Measurements from ENCODE around the gene PNKD.

Gene PNKD

GRCh38 chr2:218332920-218333645, 62.8 kb downstream of the PNKD start:
- Histone ChIP-seq H4K91ac (ENCODE audit: low read depth, low read length) (no peak overlapping the region), H3K36me3 (ENCODE audit: control insufficient read depth in 1 of 2, insufficient read depth in 2 of 2, low read length in 2 of 2) (no peaks in the 10 kb centered on the region), H2AK5ac (ENCODE audit: low read length) (no peak overlapping the region), H3K18ac (ENCODE audit: low read length) (no peak overlapping the region), H2BK12ac (ENCODE audit: low read length) (no peak overlapping the region), H4K8ac (ENCODE audit: low read depth, low read length) (no peak overlapping the region), H3K27ac (ENCODE audit: low read depth, low read length) (no peak overlapping the region), H2BK120ac (ENCODE audit: insufficient read depth, low read length, poor library complexity) (no peak overlapping the region), H3K9ac (ENCODE audit: low read length) (no peak overlapping the region), H4K12ac (ENCODE audit: low read depth, low read length) (no peak overlapping the region), H3K79me2 (ENCODE audit: control insufficient read depth, insufficient read depth, low read length, poor library complexity) (no peaks in the 10 kb centered on the region), H2BK5ac (ENCODE audit: low read depth, low read length, poor library complexity) (no peak overlapping the region), H3K14ac (ENCODE audit: low read length) (no peak overlapping the region), H3K4me2 (ENCODE audit: low read length) (no peak overlapping the region), H3K9me3 (ENCODE audit: insufficient read depth, low read depth, low read length) (no peaks in the 10 kb centered on the region), H3K4me3 (ENCODE audit: low read depth, low read length) (no peak overlapping the region), H3K79me1 (ENCODE audit: low read length) (no peaks in the 10 kb centered on the region), H2AFZ (ENCODE audit: insufficient read depth, low read length, poor library complexity) (no peak overlapping the region), H3K23ac (ENCODE audit: low read length) (no peak overlapping the region), H3K27me3 (ENCODE audit: insufficient read depth, low read length) (no peaks in the 10 kb centered on the region), H3K4me1 (ENCODE audit: control insufficient read depth in 1 of 2, insufficient read depth in 2 of 2, low read length in 2 of 2) (peaks cover 6 to 8% of the 10 kb centered on the region in 2 experiments), H3K4ac (ENCODE audit: low read depth, low read length) (no peak overlapping the region)
- WGBS (ENCODE audit: extremely low coverage, insufficient coverage, insufficient read length), result no CpG with 5 or more reads among the region's 16 CpGs
- peak in 1 of 2 donors; percentile 10 for DNase-seq

GRCh38 chr2:218334531-218334930, 64.2 kb downstream of the PNKD start:
- H3K4me1 ChIP-seq (ENCODE audit: control insufficient read depth in 1 of 2, insufficient read depth in 2 of 2, low read length in 2 of 2), result peaks cover under 1 to 4% of the 10 kb centered on the region in 2 experiments

GRCh38 chr2:218340656-218341055, 70.3 kb downstream of the PNKD start:
- H3K4me1 ChIP-seq (ENCODE audit: control insufficient read depth in 1 of 2, insufficient read depth in 2 of 2, low read length in 2 of 2), result peaks cover 0 to 3% of the 10 kb centered on the region in 2 experiments
- H4K12ac ChIP-seq (ENCODE audit: low read depth, low read length), result no peak overlapping the region
- no CpG with 5 or more reads among the region's 9 CpGs for WGBS (ENCODE audit: extremely low coverage, insufficient coverage, insufficient read length)
- H2BK12ac ChIP-seq (ENCODE audit: low read length), result no peak overlapping the region
- no peaks in the 10 kb centered on the region for H3K79me2 ChIP-seq (ENCODE audit: control insufficient read depth, insufficient read depth, low read length, poor library complexity)
- H3K23ac ChIP-seq (ENCODE audit: low read length), result no peak overlapping the region
- no peak overlapping the region for H2BK120ac ChIP-seq (ENCODE audit: insufficient read depth, low read length, poor library complexity)
- H3K79me1 ChIP-seq (ENCODE audit: low read length), result no peaks in the 10 kb centered on the region
- H3K18ac ChIP-seq (ENCODE audit: low read length), result no peak overlapping the region
- no peak overlapping the region for H3K27ac ChIP-seq (ENCODE audit: low read depth, low read length)
- H3K27me3 ChIP-seq (ENCODE audit: insufficient read depth, low read length), result no peaks in the 10 kb centered on the region
- H3K4ac ChIP-seq (ENCODE audit: low read depth, low read length), result no peak overlapping the region
- H3K4me2 ChIP-seq (ENCODE audit: low read length), result no peak overlapping the region
- no peaks in the 10 kb centered on the region for H3K9me3 ChIP-seq (ENCODE audit: insufficient read depth, low read depth, low read length)
- no peak overlapping the region for H3K4me3 ChIP-seq (ENCODE audit: low read depth, low read length)
- H4K91ac ChIP-seq (ENCODE audit: low read depth, low read length), result no peak overlapping the region
- H4K8ac ChIP-seq (ENCODE audit: low read depth, low read length), result no peak overlapping the region
- no peak overlapping the region for H2AFZ ChIP-seq (ENCODE audit: insufficient read depth, low read length, poor library complexity)
- H3K9ac ChIP-seq (ENCODE audit: low read length), result no peak overlapping the region
- H3K36me3 ChIP-seq (ENCODE audit: control insufficient read depth in 1 of 2, insufficient read depth in 2 of 2, low read length in 2 of 2), result peaks cover 5 to 9% of the 10 kb centered on the region in 2 experiments
- no peak overlapping the region for H2AK5ac ChIP-seq (ENCODE audit: low read length)
- no peak overlapping the region for H2BK5ac ChIP-seq (ENCODE audit: low read depth, low read length, poor library complexity)
- no peak for DNase-seq
- no peak overlapping the region for H3K14ac ChIP-seq (ENCODE audit: low read length)

More at GRCh38 chr2:218334531-218334930, 64.2 kb downstream of the PNKD start:
- no peak overlapping the region for H2AFZ ChIP-seq (ENCODE audit: insufficient read depth, low read length, poor library complexity)
- no peak overlapping the region for H3K27ac ChIP-seq (ENCODE audit: low read depth, low read length)
- no peak overlapping the region for H4K8ac ChIP-seq (ENCODE audit: low read depth, low read length)
- no peak overlapping the region for H3K4ac ChIP-seq (ENCODE audit: low read depth, low read length)
- no peaks in the 10 kb centered on the region for H3K9me3 ChIP-seq (ENCODE audit: insufficient read depth, low read depth, low read length)
- no peak overlapping the region for H3K23ac ChIP-seq (ENCODE audit: low read length)
- H3K79me2 ChIP-seq (ENCODE audit: control insufficient read depth, insufficient read depth, low read length, poor library complexity), result no peaks in the 10 kb centered on the region
- no peak overlapping the region for H2BK120ac ChIP-seq (ENCODE audit: insufficient read depth, low read length, poor library complexity)
- no peak overlapping the region for H2BK12ac ChIP-seq (ENCODE audit: low read length)
- no peaks in the 10 kb centered on the region for H3K27me3 ChIP-seq (ENCODE audit: insufficient read depth, low read length)
- WGBS (ENCODE audit: extremely low coverage, insufficient coverage, insufficient read length), result no CpG with 5 or more reads among the region's 3 CpGs
- no peak overlapping the region for H3K14ac ChIP-seq (ENCODE audit: low read length)
- no peak overlapping the region for H2BK5ac ChIP-seq (ENCODE audit: low read depth, low read length, poor library complexity)
- H3K18ac ChIP-seq (ENCODE audit: low read length), result no peak overlapping the region
- no peak overlapping the region for H3K9ac ChIP-seq (ENCODE audit: low read length)
- no peaks in the 10 kb centered on the region for H3K79me1 ChIP-seq (ENCODE audit: low read length)
- no peak overlapping the region for H3K4me2 ChIP-seq (ENCODE audit: low read length)
- H3K36me3 ChIP-seq (ENCODE audit: control insufficient read depth in 1 of 2, insufficient read depth in 2 of 2, low read length in 2 of 2), result no peaks in the 10 kb centered on the region
- no peak for DNase-seq
- no peak overlapping the region for H3K4me3 ChIP-seq (ENCODE audit: low read depth, low read length)
- no peak overlapping the region for H4K91ac ChIP-seq (ENCODE audit: low read depth, low read length)
- no peak overlapping the region for H2AK5ac ChIP-seq (ENCODE audit: low read length)
- no peak overlapping the region for H4K12ac ChIP-seq (ENCODE audit: low read depth, low read length)

GRCh38 chr2:218341381-218341780, 71.1 kb downstream of the PNKD start:
- Histone ChIP-seq H2AK5ac (ENCODE audit: low read length) (no peak overlapping the region), H3K4me2 (ENCODE audit: low read length) (no peak overlapping the region), H3K79me2 (ENCODE audit: control insufficient read depth, insufficient read depth, low read length, poor library complexity) (no peaks in the 10 kb centered on the region), H2AFZ (ENCODE audit: insufficient read depth, low read length, poor library complexity) (no peak overlapping the region), H4K12ac (ENCODE audit: low read depth, low read length) (no peak overlapping the region), H3K27ac (ENCODE audit: low read depth, low read length) (no peak overlapping the region), H3K4me3 (ENCODE audit: low read depth, low read length) (no peak overlapping the region), H2BK5ac (ENCODE audit: low read depth, low read length, poor library complexity) (no peak overlapping the region), H3K27me3 (ENCODE audit: insufficient read depth, low read length) (no peaks in the 10 kb centered on the region), H3K23ac (ENCODE audit: low read length) (no peak overlapping the region), H3K79me1 (ENCODE audit: low read length) (no peaks in the 10 kb centered on the region), H4K91ac (ENCODE audit: low read depth, low read length) (no peak overlapping the region), H3K4me1 (ENCODE audit: control insufficient read depth in 1 of 2, insufficient read depth in 2 of 2, low read length in 2 of 2) (peaks cover 0 to 3% of the 10 kb centered on the region in 2 experiments), H3K18ac (ENCODE audit: low read length) (no peak overlapping the region), H3K9me3 (ENCODE audit: insufficient read depth, low read depth, low read length) (no peaks in the 10 kb centered on the region), H3K4ac (ENCODE audit: low read depth, low read length) (no peak overlapping the region), H4K8ac (ENCODE audit: low read depth, low read length) (no peak overlapping the region), H3K9ac (ENCODE audit: low read length) (no peak overlapping the region), H3K36me3 (ENCODE audit: control insufficient read depth in 1 of 2, insufficient read depth in 2 of 2, low read length in 2 of 2) (peaks cover 7 to 9% of the 10 kb centered on the region in 2 experiments), H3K14ac (ENCODE audit: low read length) (no peak overlapping the region), H2BK12ac (ENCODE audit: low read length) (no peak overlapping the region), H2BK120ac (ENCODE audit: insufficient read depth, low read length, poor library complexity) (no peak overlapping the region)
- no peak for DNase-seq
- no CpG with 5 or more reads among the region's 8 CpGs for WGBS (ENCODE audit: extremely low coverage, insufficient coverage, insufficient read length)
